GM19372 (cell line): ENCODE measurements around the gene CES5A.
"Not testable (repeated sequence)": the region's sequence is repeated elsewhere in the genome, so short reads cannot be mapped to it uniquely, and the experiment has no call there.

Experiments used
- ATAC-seq: cut with Tn5 transposase; IDR thresholded peaks from one replicate; pipeline ENCODE4 v1.9.1; 2021; ENCODE audit warnings: mild to moderate bottlenecking, low read depth, moderate library complexity; ENCODE audit not compliant: unreplicated experiment

Gene CES5A

DNA sequence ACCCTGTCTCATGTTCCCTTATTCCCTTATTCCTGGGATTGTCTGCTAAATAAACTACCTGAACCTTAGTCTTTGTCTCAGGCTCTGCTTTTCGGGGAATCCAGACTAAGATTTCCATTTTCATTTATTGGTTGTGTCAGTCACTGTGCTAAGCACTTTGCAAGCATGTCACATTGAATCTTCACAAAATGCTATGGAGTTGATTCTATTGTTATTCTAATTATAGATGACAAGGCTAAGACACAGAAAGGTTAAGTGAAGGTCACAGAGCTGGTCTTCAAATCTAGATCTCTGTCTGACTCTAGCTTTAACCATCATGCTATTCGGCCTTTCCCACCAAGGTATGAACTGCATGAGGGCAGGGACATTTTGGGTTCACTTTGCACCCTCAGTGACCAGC, 13.4 kb upstream of the CES5A start:
- no peak for ATAC-seq

DNA sequence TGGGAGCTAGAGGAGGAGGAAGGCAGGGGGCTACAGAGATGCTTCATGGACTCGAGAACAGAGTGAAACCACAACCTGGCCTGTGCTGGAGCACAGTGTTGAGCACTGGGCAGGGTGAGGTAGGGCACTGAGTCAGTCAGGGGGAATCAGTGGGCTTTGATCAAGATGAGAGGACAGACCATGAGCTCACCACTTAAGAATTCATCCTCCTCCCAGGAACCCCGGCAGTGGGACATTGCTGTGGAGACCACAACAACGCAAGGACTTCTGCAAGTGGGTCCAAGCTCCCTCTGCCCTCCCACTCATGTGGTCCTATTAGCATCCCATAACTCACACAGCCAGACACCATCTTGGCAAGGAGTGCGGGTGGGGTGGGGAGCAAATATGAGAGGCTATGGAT, 1.7 kb upstream of the CES5A start:
- no peak for ATAC-seq

DNA sequence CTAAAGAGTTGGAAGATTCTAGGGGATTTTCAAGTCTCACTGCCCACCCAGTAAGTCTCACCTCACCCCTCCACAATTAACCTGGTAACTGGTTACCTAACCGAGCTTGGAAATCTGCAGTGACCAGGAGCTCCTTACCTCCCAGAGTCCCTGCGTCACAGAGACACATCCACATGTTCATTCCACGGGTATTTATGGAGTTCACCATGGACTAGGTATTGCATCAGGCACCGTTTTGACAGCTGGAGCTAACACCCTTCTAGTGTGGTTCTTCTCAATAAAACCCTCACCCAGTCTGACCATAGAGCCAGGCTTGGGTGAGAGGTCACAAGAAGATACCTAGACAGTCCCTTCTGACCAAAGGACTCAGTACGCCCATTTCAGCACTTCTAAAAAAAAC, 2.1 kb downstream of the CES5A start:
- no peak for ATAC-seq

DNA sequence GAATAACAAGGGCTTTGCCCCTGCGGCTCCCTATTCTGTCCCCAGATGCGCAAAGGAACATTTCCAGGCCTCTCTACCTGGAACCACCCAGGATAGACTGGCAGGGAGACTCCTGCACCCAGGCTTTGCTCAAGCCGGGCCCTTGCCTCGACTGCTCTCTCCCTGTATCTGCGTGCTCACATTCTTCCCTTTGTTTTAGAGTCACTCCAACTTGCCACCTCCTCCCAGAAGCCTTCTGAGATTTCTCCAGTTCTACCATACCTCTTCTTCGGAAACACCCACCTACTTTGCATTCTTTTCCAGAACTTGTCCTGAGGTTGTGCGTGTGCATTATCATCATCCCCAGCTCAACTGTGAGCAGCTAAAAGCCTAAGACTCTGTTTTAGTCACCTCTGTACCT, 3.0 kb downstream of the CES5A start:
- ATAC-seq: no peak

DNA sequence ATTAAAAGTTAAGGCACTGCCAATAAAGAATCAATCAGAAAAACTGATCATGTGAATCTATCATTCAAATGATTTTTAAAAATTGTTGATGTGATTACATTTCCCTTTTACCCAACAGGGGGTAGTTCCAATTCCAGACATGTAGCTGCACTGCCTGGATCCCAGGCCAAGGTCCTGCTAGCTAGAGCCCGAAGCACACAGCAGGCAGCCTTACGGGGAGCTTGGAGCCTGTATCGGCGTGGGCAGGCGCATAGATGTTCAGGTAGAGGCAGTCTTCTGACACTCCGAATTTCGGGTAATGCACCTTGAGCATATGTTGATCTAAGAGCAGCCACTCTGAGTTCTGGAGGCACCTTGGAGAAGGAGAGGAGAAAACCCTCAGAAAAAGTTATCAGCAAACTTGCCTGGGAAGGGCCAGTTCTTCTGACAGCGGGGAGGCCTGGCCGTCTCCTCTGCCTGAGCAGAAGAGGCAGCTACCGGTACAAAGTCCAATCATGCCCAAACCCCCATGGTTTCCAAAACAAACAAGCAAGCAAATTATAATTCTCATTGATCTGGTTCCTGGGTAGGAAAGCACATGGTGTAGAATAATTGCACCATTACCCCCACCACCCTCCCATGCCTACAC, 3.6 kb downstream of the CES5A start:
- ATAC-seq: no peak

DNA sequence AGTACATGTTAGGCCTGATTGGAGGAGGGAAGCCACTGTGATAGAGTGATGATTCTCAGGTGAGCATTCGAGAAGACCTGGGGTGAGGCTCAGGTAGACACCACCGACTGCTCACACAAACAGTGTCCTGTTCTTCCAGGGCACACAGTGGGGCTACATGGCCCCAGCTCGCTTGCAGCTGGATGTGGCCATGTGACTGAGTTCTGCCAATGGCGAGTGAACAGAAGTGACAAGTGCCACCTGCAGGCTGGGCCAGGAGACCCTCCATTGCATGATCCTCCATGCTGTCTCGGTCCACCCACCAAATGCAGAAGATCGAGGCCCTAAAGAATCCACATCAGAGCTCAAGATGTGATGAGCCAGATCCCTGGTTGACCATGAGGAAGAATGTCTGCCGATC, 6.2 kb downstream of the CES5A start:
- ATAC-seq: no peak

DNA sequence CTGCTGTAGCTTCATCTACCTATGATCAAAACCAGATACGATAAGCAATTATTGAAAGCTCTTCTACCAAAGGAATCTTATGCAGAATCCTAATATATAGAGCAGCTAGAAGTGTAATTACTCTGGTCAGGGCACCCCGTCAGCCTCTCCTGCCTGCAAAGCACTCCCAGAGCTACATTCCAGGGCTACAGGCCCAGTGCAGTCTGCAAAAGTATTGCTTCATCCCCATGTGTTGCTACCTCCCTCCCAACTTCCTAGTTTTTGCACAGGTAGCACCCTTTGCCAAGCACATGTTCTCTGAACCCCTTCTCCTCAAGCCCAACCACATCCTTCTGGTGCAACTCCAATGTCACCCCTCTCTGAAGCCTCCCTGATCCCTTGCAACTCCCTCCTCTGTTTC, 7.0 kb downstream of the CES5A start:
- ATAC-seq: no peak

DNA sequence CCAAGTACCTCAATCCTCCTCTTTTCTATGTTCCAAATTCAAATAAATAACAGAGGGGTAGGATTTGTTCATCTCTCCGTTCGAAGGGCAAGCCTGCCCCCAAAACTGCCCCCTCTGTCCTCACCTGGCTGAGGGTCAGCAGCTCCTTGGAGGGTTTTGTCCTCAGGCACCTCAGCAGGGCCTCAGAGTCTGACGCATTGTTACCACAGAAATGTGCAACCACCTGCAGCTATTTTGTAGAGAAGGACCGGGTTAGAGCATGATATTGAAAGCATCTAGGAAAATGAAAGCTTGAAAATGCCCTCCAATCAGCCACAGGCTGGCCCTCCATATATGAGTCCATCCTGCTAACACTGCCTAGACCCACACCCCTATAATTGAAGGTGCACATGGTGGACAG, 13.9 kb downstream of the CES5A start:
- no peak for ATAC-seq

DNA sequence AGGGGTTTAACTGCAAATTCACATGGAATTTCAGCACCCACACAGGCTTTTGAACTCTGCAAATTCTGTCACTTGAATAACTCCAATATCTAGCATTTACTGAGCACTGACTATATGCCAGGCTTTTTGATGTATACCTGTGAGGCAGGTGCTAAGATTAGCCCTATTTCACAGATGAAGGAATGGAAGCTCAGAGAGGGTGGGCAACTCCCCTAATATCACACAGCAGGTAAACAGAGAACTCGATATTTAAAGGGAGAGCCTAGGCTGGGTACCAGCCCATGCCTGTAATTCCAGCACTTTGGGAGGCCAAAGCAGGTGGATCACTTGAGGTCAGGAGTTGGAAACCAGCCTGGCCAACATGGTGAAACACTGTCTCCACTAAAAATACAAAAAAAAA, 17.5 kb downstream of the CES5A start:
- ATAC-seq: not testable (repeated sequence)

DNA sequence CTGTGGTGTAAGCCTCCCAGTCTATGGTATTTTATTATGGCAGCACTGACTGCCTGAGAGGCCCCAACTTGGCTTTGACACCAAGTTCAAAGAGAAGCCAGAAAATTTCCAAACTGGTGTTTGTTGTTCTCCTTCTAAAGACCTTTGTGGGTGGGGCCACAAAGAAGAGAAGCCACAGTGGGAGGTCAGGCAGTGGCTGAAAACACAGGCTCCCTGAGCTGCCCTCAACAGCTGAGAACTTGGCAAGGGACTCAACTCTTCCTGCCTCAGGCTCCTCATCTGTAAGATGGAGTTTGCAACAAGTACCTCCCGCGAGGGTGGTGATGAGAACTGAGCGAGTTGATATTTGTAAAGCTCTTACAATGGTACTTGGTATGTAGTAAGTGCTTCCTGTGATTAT, 18.2 kb downstream of the CES5A start:
- no peak for ATAC-seq

DNA sequence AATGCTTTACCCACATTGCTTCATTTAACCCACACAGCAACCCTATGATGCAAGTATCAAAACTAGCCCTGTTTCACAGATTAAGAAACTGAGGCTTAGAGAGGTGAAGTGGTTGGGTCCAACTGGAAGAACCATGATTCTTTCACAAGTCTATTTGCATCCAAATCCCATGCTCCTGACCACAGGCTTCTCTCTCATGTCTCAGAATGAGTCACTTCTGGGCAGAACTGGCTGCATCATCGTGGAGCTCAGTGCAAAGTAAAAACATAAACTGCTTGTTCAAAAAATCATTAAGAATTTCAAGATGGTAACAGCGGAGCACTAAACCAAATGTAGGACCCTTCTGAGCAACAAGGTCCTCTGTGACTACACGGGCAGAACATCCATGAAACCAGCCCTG, 22.1 kb downstream of the CES5A start:
- ATAC-seq: no peak

DNA sequence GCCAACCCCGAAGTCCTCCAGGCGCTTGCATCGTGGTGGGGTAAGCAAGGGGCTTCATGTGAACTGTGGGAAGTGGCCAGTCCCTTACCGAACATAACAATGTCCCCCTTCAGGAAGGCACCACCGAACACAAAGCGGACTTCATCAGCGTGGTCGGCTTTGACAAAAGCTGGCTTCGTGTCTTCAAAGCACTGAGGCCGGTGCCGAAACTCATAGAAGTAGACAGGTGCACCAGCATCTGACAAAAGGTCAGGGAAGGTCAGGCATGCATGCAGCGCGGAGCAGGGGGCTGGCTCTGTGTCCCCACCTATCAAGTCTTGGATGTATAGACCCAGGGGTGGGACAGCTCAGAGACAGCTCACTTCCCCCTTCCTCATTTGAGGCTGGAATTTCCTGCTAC, 25.6 kb downstream of the CES5A start:
- no peak for ATAC-seq

DNA sequence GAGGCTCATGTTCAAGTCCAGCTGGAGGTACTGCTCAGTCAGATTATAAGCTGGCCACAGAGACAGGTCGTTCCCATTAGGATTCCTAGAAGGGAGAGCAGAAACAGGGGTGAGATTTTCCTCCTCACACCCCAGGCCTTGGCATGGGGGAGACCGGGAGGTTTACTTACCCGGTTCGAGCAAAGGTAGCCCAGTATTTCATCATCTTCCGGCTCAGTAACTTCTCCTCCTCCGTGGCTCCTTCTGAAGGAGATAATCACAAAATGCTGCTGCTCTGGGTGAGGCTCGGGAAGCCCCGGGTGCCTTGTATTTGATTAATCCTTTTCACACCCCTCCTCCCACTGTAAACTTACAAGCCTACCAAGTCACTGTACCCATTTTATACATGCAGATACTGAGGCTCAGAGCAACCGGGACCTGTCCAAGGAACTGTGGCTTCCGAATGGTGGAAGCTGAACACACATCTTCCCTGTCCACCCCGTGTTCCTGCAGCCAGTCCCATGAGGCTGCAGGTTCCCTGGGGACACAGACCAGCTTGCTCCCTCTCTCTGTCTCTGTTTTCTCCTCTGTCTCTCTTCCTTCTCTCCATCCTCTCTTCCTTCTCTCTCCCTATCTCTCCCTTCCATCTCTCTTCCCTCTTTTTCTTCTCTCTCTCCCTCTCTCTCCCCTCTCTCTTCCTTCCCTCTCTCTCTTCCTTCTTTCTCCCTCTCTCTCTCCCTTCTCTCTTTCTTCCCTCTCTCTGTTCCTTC, 28.4 kb downstream of the CES5A start:
- ATAC-seq: no peak

DNA sequence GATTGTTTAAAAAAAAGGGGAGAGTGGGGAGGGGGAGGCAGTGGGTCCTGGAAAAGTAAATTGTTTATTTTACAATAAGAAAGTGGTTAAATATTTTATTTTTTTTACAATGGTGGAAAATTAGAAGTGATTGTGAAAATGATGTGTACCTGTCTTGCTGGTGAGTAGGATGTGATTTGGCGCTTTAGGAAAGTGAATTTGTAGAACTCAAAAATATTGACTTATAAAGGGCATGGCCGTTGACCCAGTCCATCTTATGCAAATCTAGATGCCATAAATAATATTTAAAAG, 32.1 kb downstream of the CES5A start:
- ATAC-seq: no peak

DNA sequence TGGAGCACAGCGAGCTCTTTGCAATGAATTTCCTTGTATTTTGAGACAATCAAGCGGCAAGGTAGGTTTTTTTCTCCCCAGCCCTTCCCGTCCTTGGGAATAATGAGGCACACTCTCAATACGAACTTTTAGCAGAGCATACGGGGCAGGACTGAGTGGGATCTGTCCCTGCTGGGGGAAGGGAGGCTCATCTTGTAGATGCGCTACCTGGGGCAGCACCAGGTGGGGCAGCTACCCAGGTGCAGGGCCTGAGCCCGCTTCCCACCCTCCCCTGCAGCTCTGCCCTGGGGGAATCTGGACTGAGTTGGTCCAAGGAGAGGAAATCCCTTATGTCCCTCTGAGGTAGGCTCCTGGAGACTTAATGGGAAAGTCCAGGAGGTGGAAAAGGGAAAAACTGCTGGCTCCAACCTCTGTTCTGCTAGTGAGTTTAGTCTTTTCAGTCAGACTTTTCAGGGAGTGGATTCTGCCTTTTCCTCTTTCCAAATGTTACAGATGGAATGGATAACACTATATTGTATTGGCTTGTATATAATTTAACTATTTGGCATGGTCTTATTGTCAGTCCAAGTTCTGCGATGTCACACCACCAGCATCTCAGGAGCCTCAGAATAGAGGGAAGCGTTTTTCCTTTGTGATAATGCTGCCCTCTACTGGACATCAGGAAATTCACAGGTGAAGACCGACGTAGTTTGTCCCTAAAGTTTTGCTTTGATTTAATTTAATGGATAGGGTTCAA, 32.6 kb downstream of the CES5A start:
- ATAC-seq: peak; percentile 71

DNA sequence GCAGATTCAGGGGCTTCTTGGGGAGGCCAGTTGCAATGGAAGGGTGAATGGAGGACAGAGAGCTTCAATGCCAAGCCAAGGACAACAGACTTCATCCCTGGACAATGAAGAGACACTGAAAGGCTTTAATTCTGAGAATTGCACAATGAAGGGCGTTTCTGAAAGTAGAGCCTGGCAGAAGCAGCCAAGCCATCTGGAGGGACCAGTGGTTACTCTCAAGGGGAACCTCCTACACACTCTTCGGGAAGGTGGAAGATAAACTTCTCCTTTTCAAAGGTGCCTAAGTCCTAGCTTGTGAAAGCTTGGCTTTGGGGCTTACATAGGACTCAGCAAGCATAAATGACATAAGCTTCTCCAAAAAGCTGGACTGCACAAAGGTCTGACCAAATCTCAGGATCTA, 36.1 kb downstream of the CES5A start:
- no peak for ATAC-seq

DNA sequence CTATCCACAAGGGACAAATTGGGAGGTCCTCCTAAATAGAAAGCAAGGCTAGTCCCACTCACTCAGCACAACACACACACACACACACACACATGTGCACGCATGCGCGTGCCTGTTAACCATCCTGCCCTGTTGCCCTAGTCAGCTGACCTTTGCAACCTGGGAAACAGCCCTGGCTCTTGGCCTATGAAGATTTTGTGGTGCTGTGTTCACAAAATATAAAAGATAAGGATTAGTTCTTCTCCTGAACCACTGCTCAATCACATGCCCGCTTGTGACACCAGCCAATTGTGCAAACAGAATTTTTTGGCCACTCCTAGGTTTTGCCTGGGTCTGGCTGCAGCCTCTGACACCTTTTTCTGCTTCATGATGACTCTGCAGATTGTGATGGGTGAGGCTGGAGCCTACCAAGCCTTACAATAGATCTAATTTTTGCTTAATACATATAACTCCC, 39.0 kb downstream of the CES5A start:
- no peak for ATAC-seq

DNA sequence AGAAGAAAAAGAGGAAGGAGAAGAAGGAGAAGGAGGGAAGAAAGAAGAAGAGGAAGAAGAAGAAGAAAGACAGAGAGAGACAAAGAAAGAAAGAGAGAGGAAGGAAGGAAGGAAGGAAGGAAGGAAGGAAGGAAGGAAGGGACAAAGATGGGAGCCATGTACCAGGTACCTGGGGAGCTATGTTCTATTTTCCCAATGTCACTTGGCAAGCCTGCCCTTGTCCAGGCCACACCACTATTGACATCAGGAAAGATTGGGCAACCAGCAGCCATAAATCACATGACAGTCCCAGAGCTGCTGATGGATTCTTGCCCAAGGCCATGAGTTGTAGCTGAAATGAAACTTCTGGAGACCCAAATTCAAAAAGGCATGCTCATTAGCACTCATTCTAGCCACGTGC, 39.6 kb downstream of the CES5A start:
- no peak for ATAC-seq

DNA sequence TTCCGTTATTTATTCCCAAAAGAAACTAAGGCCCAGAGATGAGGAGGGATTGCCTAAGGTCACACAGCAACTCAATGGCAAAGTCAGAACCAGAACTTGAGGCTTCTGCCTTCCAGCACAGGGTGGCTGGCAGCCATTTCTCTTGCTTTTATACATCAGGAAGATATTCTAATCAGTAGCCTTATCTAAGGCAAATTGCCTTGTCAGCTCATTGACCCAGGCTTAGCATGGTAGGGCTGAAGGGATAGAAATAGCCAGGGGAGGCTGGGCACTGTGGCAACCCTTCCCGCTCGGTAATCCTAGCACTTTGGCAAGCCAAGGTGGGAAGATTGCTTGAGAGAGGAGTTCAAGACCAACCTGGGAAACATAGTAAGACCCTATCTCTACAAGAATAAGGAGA, 40.0 kb downstream of the CES5A start:
- ATAC-seq: not testable (repeated sequence)

DNA sequence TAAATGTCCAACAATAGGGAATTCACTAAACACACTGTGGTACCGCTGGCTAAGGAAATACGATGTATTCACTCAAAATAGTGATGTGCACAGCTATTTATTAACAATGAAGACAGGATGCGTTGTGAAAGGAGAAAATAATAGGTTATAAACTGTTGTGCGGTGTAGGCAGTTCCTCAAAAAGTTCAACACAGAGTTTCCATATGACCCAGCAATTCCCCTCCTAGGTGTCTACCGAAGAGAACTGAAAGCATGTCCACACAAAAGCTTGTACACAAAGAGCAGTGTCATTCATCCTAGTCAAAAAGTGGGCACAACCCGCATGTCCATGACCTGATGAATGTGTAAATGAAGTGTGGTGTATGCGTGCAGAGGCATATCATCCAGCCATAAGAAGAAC, 41.1 kb downstream of the CES5A start:
- ATAC-seq: no peak

DNA sequence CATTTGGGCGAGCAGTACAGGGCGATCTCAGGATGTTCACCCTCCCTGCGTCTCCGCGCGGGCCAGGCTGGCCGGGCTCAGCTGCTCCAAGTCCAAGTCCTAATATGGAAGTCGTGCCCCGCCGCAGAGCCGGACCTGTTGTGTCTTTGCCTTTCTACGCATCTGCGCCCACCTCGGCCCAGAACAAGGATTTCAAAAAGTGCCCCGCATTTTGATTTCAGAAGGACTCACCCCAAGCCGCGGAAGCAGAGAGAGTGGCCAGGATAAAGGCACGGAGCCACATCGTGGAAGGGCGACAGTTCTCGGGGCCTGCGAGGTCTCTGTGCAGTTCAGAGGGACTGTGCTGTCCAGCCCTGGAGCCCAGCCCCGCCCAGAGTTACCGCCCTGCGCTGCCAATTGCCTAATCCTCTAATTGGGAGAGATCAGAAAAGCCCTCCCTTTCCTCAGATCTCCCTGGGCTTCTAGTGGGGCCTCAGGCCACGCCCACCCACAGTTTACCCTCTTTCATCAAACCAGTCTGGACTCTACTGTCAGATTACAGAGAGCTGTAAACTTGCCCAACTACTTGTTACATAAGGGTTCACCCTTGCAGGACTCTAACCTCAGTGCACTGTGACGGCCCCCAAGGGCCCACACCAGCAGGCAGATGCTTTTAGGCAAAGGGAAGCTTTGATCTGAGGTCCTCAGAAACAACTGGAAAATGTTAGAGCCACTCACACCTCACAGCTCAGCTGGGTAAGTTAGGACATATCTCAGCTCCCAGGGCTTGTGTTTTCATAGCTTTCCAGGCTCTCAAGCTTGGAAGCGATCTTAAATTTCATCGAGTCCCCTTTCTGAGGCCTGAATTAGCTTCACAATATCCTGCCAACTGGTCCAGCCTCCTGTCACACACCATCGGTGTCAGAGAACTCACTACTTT, 42.1 kb downstream of the CES5A start, which contains the start of gene CES1:
Gene CES1, minus strand, starts transcription at position 324 of the 919 bp plus-strand sequence. Its CDS starts 41 bp downstream, at position 283.
- ATAC-seq: no peak
